Dermis blood vessel endothelial cell (primary cell): ENCODE results near the gene FAM162B. TPM values are rescaled to one million over a fixed set of nuclear protein-coding genes. Genes with fewer than 3 reads are reported as not detected.
"Not testable (repeated sequence)": the region's sequence is repeated elsewhere in the genome, so short reads cannot be mapped to it uniquely, and the experiment has no call there.

Experiments used
- DNase-seq: peaks from one replicate; pipeline ENCODE4 v3.0.0; 2010
- total RNA-seq: library from RNA; depleted of rRNA; stranded (reverse); fragments of >200 nt; gene quantifications from 2 replicates; pipeline ENCODE4 v1.2.3, GENCODE V29; 2014

The FAM162B gene
- total RNA-seq, 1 donor from 2014 or later: 5.6 TPM

GRCh38 chr6:116714761-116715160, 50.8 kb downstream of the FAM162B start:
- no peak for DNase-seq

DNA sequence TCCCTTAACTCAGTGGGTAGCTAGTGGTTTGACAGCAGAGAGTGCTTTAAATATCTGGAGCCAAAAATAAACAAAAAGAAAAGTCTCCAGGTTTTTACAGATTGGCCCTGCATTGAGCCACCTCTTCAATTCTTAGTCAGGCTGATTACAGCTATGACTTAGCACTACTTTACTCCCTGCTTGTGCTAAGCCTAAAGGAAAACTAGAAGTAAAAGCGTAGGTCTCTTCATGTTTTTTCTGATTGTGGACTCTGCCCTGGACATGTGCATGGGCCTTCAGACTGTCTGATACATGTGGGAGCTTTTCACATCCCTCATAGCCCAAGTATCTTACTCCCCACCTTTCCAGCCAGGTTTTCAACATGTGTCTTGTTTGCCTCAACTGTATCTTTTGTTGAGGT, 51.2 kb downstream of the FAM162B start:
- no peak for DNase-seq

- DNase-seq: no peak
Observed at GRCh38 chr6:116705917-116706316, 59.6 kb downstream of the FAM162B start.

DNA sequence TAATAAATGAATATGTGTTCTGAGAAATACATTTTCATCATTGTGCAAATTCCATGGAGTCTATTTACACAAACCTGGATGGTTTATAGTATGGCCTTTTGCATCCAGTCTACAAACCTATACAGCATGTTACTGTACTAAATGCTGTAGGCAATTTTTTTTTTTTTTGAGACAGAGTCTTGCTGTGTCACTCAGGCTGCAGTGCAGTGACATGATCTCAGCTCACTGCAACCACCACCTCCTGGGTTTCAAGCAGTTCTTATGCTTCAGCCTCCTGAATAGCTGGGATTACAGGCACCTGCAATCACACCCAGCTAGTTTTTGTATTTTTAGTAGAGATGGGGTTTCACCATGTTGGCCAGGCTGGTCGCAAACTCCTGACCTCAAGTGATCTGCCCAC, 61.6 kb downstream of the FAM162B start:
- not testable (repeated sequence) for DNase-seq

Other genes starting within 250 kb of the FAM162B start
- gene TRAPPC3L, start 220.0 kb downstream of the FAM162B start, total RNA-seq: 0.17 TPM in 1 of 2 replicates, not detected in the other
- not detected in 2 replicates for gene CALHM4, start 212.0 kb downstream of the FAM162B start, total RNA-seq
- gene RWDD1, start 194.2 kb downstream of the FAM162B start, total RNA-seq: 24.7 and 27.7 TPM in 2 replicates
- gene RSPH4A, start 149.2 kb downstream of the FAM162B start, total RNA-seq: 0.47 and 0.68 TPM in 2 replicates
- gene ZUP1, start 97.0 kb downstream of the FAM162B start, total RNA-seq: 21.6 and 22.8 TPM in 2 replicates
- 16.1 and 17.4 TPM in 2 replicates for gene KPNA5, start 84.5 kb downstream of the FAM162B start, total RNA-seq
- gene GPRC6A, start 63.4 kb upstream of the FAM162B start, total RNA-seq: not detected in 2 replicates
- not detected in 2 replicates for gene RFX6, start 111.5 kb upstream of the FAM162B start, total RNA-seq